ENCODE results near the gene DPF3. TPM values are rescaled to one million over a fixed set of nuclear protein-coding genes. Genes with fewer than 3 reads are reported as not detected.

DPF3 gene
- total RNA-seq, 2 experiments from 2014 or later: 10.3 to 10.7 TPM

DNA sequence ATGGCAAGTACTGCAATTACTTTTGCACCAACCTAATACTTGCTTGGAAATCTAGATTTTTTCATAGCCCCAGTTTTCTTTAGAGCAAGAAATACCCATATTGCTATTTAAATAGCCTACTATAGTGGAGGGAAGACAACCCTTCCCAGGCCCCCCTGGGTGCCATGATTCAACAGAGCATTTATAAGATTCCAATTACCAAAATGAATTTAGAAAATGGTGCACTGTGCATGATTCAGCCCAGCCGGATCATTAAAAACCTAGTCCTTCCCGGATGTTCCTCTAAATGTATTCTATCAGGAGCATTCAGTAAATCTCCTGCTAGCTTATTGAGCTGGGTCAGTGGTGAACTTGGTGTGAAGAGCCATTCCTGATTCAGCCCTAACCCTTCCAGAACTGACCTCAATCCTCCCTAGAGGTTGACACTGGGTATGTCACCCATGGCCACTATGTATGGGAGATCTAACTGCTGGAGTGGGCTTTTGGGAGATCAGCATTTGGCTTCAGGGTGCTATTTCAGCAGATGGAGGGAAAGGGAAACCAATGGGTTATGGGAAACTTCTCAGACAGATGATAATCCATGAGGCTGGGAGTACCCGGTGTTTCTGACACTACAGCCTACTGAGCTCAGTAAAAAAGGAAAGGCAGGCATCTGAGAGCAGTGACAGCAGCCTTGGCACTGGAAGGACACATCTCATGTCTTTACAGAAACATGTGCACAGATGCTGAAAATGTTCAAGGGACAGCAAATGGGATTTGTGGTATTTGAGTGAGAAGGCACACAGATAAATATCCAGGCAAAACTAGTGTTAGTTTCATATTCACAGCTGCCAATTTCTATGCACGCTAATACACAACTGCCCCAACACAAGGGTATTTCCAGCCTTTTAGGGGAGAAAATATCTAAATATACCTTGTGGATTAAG, 258.9 kb downstream of the DPF3 start:
- Mint-ChIP-seq H3K4me3 (no peak overlapping the region), H3K4me1 (ENCODE audit: low read depth) (no peaks in the 10 kb centered on the region), H3K9me3 (ENCODE audit: insufficient read depth) (peaks cover 10% of the 10 kb centered on the region), H3K36me3 (ENCODE audit: low read depth) (no peaks in the 10 kb centered on the region), H3K27ac (no peak overlapping the region), H3K27me3 (ENCODE audit: low read depth) (peaks cover 45% of the 10 kb centered on the region)
- ChIA-PET POLR2A (no interaction called here), CTCF (interaction anchor here (1.6 kb wide), 1 partner anchor 121 kb away, joined by 3 read pairs; no protein-coding TSS in a partner anchor)
- ATAC-seq (no peak), DNase-seq (no peak)

DNA sequence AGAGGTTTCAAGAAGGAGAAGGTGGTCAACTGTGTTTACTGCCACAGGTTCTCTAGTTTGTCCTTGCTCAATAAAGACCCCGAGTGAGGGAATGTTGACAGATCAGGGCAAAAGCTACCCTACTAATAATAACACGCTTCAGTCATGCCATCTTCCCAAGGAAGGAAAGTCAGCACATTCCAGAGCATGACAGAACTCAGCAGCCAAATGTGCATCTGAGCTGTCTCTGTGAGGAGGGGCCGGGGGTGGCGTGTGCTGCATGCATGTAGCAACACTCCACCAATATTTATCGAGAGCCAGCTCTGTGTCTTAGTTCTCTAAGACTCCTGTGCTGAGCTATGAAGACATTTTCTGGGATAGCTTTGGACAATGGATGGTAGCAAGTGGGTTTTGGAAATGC, 260.4 kb downstream of the DPF3 start:
- CTCF ChIA-PET: interaction anchor here (1.6 kb wide), 1 partner anchor 120 kb away, joined by 3 read pairs; no protein-coding TSS in a partner anchor
- H3K27me3 Mint-ChIP-seq (ENCODE audit: low read depth): peaks cover 46% of the 10 kb centered on the region

DNA sequence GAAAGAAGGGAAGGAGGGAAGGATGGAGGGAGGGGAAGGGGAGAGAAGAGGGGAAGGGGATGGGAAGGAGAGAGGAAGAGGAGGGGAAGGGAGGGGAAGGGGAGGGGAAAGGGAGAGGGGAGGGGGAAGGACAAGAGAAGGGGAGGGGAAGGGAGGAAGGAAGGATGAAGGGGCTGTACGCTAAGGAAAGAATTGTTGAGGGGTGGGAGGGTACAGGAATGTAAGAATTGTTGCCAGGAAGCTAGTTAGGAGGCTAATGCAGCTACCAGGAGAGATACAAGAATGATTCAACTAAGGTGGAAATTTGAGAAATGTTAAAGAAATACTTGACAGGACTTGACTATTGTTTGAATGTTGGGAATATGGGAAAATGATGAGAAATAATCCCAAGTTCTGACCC, 261.2 kb downstream of the DPF3 start:
- CTCF ChIA-PET: no interaction called here

More for the DNA sequence above, 260.4 kb downstream of the DPF3 start:
- no peaks in the 10 kb centered on the region for H3K36me3 Mint-ChIP-seq (ENCODE audit: low read depth)
- no peaks in the 10 kb centered on the region for H3K9me3 Mint-ChIP-seq (ENCODE audit: insufficient read depth)
- no peak overlapping the region for H3K4me3 Mint-ChIP-seq
- H3K4me1 Mint-ChIP-seq (ENCODE audit: low read depth): no peaks in the 10 kb centered on the region
- ATAC-seq: no peak
- POLR2A ChIA-PET: no interaction called here
- DNase-seq: no peak
- no peak overlapping the region for H3K27ac Mint-ChIP-seq

DNA sequence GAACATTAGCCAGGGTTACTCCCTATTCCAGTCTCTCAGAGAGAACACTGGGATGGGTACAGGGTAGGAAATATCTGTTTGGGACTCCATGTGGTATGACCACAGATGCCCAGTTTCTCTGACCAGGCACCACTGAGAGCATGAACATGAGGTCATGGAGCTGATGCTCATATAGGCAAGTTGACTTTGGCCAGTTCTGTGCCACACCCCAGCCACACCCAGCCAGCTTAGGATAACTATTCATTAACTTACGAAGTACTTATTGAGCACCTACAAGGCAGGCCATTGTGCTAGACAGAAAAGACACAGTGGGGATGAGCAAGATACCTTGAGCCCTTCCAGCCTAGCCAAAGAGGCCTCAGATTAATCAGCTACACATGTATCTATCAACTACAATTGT, 262.5 kb downstream of the DPF3 start:
- Mint-ChIP-seq H3K36me3 (ENCODE audit: low read depth) (no peaks in the 10 kb centered on the region), H3K27me3 (ENCODE audit: low read depth) (peaks cover 48% of the 10 kb centered on the region), H3K9me3 (ENCODE audit: insufficient read depth) (no peaks in the 10 kb centered on the region), H3K4me3 (no peak overlapping the region), H3K27ac (no peak overlapping the region), H3K4me1 (ENCODE audit: low read depth) (no peaks in the 10 kb centered on the region)
- DNase-seq (peak; percentile 12), ATAC-seq (no peak)
- ChIA-PET CTCF (no interaction called here), POLR2A (no interaction called here)

More for the DNA sequence above, 261.2 kb downstream of the DPF3 start:
- no peaks in the 10 kb centered on the region for H3K4me1 Mint-ChIP-seq (ENCODE audit: low read depth)
- no peak for DNase-seq
- H3K4me3 Mint-ChIP-seq: no peak overlapping the region
- ATAC-seq: no peak
- H3K27me3 Mint-ChIP-seq (ENCODE audit: low read depth): peaks cover 48% of the 10 kb centered on the region
- H3K9me3 Mint-ChIP-seq (ENCODE audit: insufficient read depth): no peaks in the 10 kb centered on the region
- no peaks in the 10 kb centered on the region for H3K36me3 Mint-ChIP-seq (ENCODE audit: low read depth)
- H3K27ac Mint-ChIP-seq: no peak overlapping the region
- POLR2A ChIA-PET: no interaction called here

DNA sequence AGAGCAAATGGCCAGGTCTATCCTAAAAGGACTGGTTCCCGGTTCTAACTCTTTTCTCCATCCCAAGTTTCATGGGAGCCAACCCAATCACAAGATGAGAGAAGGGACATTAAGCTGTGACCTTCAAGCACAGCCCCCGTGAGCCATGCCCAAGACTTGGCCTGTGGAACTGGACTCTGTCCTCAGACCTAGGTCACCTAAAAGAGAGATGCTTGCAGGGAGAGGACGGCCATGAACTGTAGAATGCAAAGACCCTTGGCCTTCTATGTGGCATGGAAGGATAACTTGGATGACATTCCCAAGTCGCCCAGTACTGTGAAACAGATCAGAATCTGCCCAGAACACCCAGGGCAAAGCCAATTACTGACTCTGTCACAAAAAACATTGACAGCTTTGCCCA, 263.5 kb downstream of the DPF3 start:
- ChIA-PET POLR2A (no interaction called here), CTCF (no interaction called here)
- Mint-ChIP-seq H3K9me3 (ENCODE audit: insufficient read depth) (peaks cover 3% of the 10 kb centered on the region), H3K36me3 (ENCODE audit: low read depth) (no peaks in the 10 kb centered on the region), H3K27me3 (ENCODE audit: low read depth) (peaks cover 45% of the 10 kb centered on the region), H3K27ac (no peak overlapping the region), H3K4me3 (no peak overlapping the region), H3K4me1 (ENCODE audit: low read depth) (no peaks in the 10 kb centered on the region)
- ATAC-seq (no peak), DNase-seq (no peak)

DNA sequence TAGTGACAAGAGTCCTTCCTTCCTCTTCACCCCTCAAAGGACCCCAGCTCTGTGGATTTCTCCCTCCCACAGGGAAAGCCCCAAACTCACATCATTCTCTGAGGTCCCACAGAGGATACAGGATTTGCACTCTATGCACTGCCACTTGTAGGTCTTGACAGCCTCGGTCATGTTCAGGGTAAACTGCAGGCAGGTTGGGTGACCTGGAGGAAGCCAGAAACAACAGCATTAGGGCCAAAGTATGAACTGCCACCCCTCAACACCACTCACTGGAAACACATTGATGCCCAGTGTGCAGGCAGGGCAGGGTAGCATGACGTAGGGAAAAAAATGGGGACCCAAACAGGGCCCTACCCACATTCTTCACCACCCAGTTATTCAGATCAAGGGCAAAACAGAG, 264.4 kb downstream of the DPF3 start:
- ChIA-PET CTCF (interaction anchor here (0.9 kb wide), 1 partner anchor 116 kb away, joined by 3 read pairs; no protein-coding TSS in a partner anchor), POLR2A (no interaction called here)
- Mint-ChIP-seq H3K36me3 (ENCODE audit: low read depth) (no peaks in the 10 kb centered on the region), H3K27me3 (ENCODE audit: low read depth) (peaks cover 40% of the 10 kb centered on the region), H3K4me3 (no peak overlapping the region), H3K27ac (no peak overlapping the region), H3K9me3 (ENCODE audit: insufficient read depth) (peaks cover 3% of the 10 kb centered on the region), H3K4me1 (ENCODE audit: low read depth) (no peaks in the 10 kb centered on the region)
- ATAC-seq (no peak), DNase-seq (peak; percentile 9)

DNA sequence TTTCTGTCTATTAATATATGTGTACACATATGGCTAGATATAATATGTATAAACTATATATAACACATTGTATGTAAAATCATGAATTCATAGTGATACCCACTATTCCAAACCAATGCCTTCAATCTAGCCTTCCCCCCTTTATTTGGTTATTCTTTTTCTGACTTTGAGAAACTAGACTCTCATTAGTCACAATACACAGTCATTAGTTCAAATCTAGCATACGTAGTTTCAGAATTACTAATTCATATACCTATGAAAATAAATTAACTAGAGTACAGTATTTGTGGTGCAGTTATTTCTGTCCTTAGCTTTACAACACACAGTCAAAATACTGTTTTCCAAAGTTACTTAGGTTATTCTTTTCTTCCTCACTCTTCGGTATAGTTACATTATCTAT, 268.2 kb downstream of the DPF3 start:
- Mint-ChIP-seq H3K4me1 (ENCODE audit: low read depth) (no peaks in the 10 kb centered on the region), H3K36me3 (ENCODE audit: low read depth) (no peaks in the 10 kb centered on the region), H3K27ac (no peak overlapping the region), H3K4me3 (no peak overlapping the region), H3K9me3 (ENCODE audit: insufficient read depth) (peaks cover 3% of the 10 kb centered on the region), H3K27me3 (ENCODE audit: low read depth) (peaks cover 34% of the 10 kb centered on the region)
- DNase-seq (no peak), ATAC-seq (no peak)
- ChIA-PET CTCF (no interaction called here), POLR2A (no interaction called here)

DNA sequence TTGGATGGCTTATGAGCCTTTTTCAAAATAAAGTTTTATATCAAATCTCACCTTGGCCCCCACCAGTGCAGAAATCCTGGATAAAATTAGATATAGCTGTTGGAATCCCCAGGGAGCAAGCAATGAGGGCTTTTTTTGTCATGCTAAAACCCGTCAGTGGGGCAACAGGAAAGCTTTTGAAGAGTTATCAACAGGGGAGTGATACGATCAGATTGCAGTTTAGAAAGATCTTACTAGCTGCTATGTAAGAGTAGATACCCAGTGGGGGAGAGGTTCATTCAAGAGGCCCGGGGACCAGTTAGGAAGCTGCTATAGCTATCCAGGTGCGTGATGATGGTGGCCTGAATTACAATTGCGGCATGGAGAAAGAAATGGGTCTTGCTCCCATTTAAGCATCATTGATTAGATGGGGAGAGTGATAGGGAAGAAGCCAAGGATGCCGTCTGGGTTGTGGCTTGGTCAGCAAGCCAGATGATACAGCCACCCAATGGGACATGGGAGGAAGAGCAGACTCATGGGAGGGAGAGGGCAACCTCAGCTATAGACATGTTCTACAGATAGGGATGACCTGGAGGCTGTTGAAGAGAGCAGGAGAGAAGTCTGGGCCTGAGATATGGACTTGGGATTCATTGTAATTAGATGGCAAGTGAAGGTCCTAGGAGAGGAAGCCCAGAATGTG, 272.4 kb downstream of the DPF3 start:
- Mint-ChIP-seq H3K9me3 (ENCODE audit: insufficient read depth) (peaks cover 3% of the 10 kb centered on the region), H3K4me1 (ENCODE audit: low read depth) (no peaks in the 10 kb centered on the region), H3K36me3 (ENCODE audit: low read depth) (no peaks in the 10 kb centered on the region), H3K27me3 (ENCODE audit: low read depth) (peaks cover 27% of the 10 kb centered on the region), H3K4me3 (no peak overlapping the region), H3K27ac (no peak overlapping the region)
- DNase-seq (no peak), ATAC-seq (no peak)
- ChIA-PET POLR2A (no interaction called here), CTCF (interaction anchor here (0.6 kb wide), 1 partner anchor 48 kb away, joined by 4 read pairs; no protein-coding TSS in a partner anchor)

DNA sequence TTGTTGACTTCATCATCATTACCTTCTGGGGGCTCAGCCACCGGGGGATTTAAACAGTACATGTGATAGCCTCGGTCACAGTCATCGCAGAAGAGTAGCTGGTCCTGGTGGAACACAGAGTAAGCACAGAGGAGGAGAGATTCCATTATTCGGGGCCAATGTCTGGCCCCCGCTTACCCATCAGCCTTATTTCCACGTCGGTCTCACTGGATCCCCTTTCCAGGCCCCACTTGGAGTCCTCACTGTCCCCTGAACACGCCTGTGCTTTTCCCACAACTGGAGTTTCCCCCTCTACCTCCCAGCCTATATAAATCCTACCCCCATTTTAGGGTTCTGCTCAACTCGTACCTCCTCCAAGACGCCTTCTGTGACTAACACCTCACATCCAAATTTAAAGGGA, 274.0 kb downstream of the DPF3 start:
- peaks cover 31% of the 10 kb centered on the region for H3K27me3 Mint-ChIP-seq (ENCODE audit: low read depth)
- H3K4me1 Mint-ChIP-seq (ENCODE audit: low read depth): peaks cover 5% of the 10 kb centered on the region
- no peaks in the 10 kb centered on the region for H3K36me3 Mint-ChIP-seq (ENCODE audit: low read depth)
- CTCF ChIA-PET: no interaction called here
- POLR2A ChIA-PET: no interaction called here
- H3K4me3 Mint-ChIP-seq: no peak overlapping the region
- no peak overlapping the region for H3K27ac Mint-ChIP-seq
- H3K9me3 Mint-ChIP-seq (ENCODE audit: insufficient read depth): no peaks in the 10 kb centered on the region
- DNase-seq: no peak
- ATAC-seq: no peak

DNA sequence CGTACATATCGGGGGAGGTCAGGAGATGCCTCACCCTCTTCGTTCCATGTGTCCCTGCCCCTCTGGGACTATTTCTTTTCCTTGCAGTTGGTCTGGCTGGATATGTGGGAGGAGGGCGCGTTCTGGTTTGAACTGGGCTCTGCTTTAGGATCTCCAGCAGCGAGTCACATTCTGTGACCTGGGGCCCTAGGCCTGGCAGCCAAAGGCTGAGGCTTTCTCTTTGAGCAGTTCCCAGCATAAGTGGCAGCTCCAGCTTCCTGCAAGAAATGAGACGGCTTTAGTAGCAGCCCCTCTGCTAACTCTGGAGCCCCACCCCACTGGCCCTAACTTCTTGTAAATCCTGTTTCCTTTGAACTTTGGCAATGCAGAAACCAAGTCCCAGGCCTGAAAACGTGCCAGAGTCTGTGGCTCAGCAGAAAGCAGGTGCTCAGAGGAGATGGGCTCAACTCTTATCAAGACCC, 274.8 kb downstream of the DPF3 start:
- no peak overlapping the region for H3K4me3 Mint-ChIP-seq
- ChIA-PET POLR2A (no interaction called here), CTCF (no interaction called here)
- H3K36me3 Mint-ChIP-seq (ENCODE audit: low read depth): no peaks in the 10 kb centered on the region
- ATAC-seq (no peak), DNase-seq (no peak)
- no peaks in the 10 kb centered on the region for H3K9me3 Mint-ChIP-seq (ENCODE audit: insufficient read depth)
- H3K27ac Mint-ChIP-seq: no peak overlapping the region
- H3K4me1 Mint-ChIP-seq (ENCODE audit: low read depth): peaks cover 5% of the 10 kb centered on the region
- peaks cover 29% of the 10 kb centered on the region for H3K27me3 Mint-ChIP-seq (ENCODE audit: low read depth)

DNA sequence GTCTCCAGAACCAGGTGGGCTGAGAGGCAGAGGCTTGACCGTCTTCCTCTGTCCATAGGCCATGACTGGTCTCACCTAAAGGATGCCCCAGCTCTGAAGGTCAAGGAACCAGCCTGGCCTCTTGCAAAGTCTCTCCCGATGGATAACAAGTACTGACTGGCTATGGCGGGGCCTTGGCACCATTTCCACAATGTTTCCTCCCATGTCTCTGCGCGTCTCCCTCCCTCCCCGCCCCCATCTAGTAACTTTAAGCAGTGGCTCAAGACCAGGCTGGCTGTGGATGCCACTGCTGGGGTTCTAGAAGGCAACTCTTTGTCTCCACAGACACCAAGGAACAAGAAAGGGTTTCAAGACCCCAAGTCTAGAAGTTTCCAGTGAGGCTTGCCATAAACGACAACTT, 275.5 kb downstream of the DPF3 start:
- Mint-ChIP-seq H3K9me3 (ENCODE audit: insufficient read depth) (no peaks in the 10 kb centered on the region), H3K27me3 (ENCODE audit: low read depth) (peaks cover 26% of the 10 kb centered on the region), H3K4me1 (ENCODE audit: low read depth) (peaks cover 5% of the 10 kb centered on the region), H3K27ac (no peak overlapping the region), H3K36me3 (ENCODE audit: low read depth) (no peaks in the 10 kb centered on the region), H3K4me3 (no peak overlapping the region)
- ATAC-seq (no peak), DNase-seq (no peak)
- ChIA-PET POLR2A (no interaction called here), CTCF (no interaction called here)

DNA sequence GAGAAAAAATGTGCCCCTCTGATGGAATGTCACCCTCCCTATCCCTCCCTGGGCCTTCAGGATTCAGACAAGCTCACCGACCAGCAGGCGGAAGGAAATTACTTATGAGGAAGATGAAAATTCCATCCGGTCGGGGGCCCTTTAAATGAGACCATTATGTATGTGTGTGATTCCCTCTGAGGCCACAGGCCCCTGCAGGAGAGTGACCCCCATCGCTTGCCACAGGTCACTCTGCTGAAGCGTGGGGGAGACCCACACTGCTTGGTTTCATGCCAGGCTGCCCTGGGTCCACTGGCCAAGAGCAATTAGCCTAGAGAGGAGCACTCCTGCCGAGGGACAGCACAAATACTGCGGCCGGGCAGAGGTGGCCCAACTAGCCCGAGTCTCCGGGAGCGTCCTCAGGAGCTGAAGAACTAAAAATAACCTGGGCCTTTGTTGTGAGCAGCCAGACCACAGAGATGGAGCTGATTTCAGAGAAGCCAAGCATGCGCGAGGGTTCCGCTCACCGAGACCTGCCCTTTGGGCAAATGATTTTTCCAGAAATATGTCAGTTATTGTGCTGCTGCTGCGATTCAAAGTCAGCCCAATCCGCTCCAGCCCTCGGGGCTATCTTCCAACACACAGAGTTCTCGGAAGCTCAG, 276.4 kb downstream of the DPF3 start:
- H3K9me3 Mint-ChIP-seq (ENCODE audit: insufficient read depth): no peaks in the 10 kb centered on the region
- H3K4me3 Mint-ChIP-seq: no peak overlapping the region
- peaks cover 23% of the 10 kb centered on the region for H3K27me3 Mint-ChIP-seq (ENCODE audit: low read depth)
- H3K4me1 Mint-ChIP-seq (ENCODE audit: low read depth): peaks cover 5% of the 10 kb centered on the region
- CTCF ChIA-PET: no interaction called here
- H3K36me3 Mint-ChIP-seq (ENCODE audit: low read depth): no peaks in the 10 kb centered on the region
- POLR2A ChIA-PET: no interaction called here
- no peak overlapping the region for H3K27ac Mint-ChIP-seq
- ATAC-seq (no peak), DNase-seq (no peak)

Measured in activated CD8-positive, alpha-beta T cell treated with anti-CD3 and anti-CD28 coated beads, Interleukin-2, amount 10 ng/mL, durations not matched to agents 7 days and 5 days (primary cell).